Glutamatergic neuron (in vitro differentiated cells): ENCODE results near the gene SLBP. TPM values are rescaled to one million over a fixed set of nuclear protein-coding genes. Genes with fewer than 3 reads are reported as not detected.

Experiments used
- DNase-seq: peaks from one replicate; pipeline ENCODE4 v3.0.0; 2022
- H3K27ac Mint-ChIP-seq: one replicate; pipeline ENCODE4 v1.8.0; 2020; ENCODE audit warnings: mild to moderate bottlenecking, mixed read lengths, inconsistent platforms; ENCODE audit not compliant: unreplicated experiment
- H3K27me3 Mint-ChIP-seq: one replicate; pipeline ENCODE4 v1.8.0; 2020; ENCODE audit warnings: mild to moderate bottlenecking, moderate library complexity, mixed read lengths, inconsistent platforms; ENCODE audit not compliant: unreplicated experiment
- H3K36me3 Mint-ChIP-seq: one replicate; pipeline ENCODE4 v1.8.0; 2020; ENCODE audit warnings: mild to moderate bottlenecking, mixed read lengths, inconsistent platforms; ENCODE audit not compliant: unreplicated experiment
- H3K4me1 Mint-ChIP-seq: one replicate; pipeline ENCODE4 v1.8.0; 2020; ENCODE audit warnings: mild to moderate bottlenecking, low read depth, mixed read lengths, inconsistent platforms; ENCODE audit not compliant: unreplicated experiment
- H3K4me3 Mint-ChIP-seq: one replicate; pipeline ENCODE4 v1.8.0; 2020; ENCODE audit warnings: mild to moderate bottlenecking, mixed read lengths, inconsistent platforms; ENCODE audit not compliant: unreplicated experiment
- H3K9me3 Mint-ChIP-seq: one replicate; pipeline ENCODE4 v1.8.0; 2020; ENCODE audit warnings: mild to moderate bottlenecking, moderate library complexity, mixed read lengths, inconsistent platforms; ENCODE audit not compliant: unreplicated experiment
- total RNA-seq: library from RNA; stranded (reverse); fragmentation: NEBNext Ultra II Directional; extraction: Animal tissue kit (Norgen Biotek cat#: 25700); gene quantifications from one replicate; pipeline ENCODE4 v1.2.1, GENCODE V29; 2021; ENCODE audit not compliant: unreplicated experiment
- TF ChIP-seq, protein P1 (sequence below): fragments of 200-600 bp; sonication (generic); IDR thresholded peaks from one replicate; pipeline ENCODE4 v1.5.0; 2021; ENCODE audit not compliant: partially characterized antibody, unreplicated experiment

SLBP gene
- total RNA-seq, 1 donor from 2014 or later: 25.0 TPM

DNA sequence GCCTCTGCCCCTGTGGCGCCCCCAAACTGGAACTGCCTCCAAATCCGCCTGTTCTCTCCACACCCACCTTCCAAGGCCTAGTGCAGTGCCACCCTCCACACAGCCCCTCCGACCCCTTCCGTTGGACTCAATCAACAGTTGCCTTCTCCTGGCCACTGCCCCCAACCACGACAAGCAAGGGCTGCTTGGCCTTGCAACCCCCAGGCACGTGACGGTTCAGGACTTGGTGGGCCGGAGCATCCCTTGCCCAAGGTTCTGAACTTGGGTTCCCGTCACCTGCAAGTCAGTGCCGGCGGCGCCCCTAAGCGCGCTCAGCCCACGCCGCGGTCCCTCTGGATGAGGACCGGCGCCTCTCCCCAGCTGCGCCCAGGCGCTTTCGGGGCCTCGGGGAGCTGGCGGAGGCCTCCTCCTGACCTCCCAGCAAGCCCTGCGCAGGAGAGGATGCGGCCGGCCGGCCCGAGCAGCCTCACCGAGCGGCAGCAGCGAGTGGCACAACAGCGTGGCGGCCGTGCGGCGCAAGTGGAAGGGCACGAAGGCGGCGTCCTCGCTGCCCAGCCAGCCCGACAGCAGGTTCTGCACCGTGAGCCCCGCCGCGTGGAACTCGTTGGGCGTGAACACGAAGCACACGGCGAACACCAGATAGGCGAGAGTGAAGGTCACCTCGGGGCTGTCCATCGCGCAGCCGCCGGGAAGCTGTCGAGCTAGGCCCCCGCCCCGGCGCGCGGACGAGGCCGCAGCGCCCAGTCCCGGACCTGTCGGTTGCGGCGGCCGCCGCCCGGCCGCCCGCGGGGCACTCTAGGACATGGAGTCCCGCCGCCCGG lies 8.3 kb upstream of the SLBP start:
- TF ChIP-seq, protein P1, sequence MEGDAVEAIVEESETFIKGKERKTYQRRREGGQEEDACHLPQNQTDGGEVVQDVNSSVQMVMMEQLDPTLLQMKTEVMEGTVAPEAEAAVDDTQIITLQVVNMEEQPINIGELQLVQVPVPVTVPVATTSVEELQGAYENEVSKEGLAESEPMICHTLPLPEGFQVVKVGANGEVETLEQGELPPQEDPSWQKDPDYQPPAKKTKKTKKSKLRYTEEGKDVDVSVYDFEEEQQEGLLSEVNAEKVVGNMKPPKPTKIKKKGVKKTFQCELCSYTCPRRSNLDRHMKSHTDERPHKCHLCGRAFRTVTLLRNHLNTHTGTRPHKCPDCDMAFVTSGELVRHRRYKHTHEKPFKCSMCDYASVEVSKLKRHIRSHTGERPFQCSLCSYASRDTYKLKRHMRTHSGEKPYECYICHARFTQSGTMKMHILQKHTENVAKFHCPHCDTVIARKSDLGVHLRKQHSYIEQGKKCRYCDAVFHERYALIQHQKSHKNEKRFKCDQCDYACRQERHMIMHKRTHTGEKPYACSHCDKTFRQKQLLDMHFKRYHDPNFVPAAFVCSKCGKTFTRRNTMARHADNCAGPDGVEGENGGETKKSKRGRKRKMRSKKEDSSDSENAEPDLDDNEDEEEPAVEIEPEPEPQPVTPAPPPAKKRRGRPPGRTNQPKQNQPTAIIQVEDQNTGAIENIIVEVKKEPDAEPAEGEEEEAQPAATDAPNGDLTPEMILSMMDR: no peak
- H3K36me3 Mint-ChIP-seq: no peaks in the 10 kb centered on the region
- peaks cover 8% of the 10 kb centered on the region for H3K4me1 Mint-ChIP-seq
- H3K4me3 Mint-ChIP-seq: peak overlapping the region; percentile 91
- peaks cover 11% of the 10 kb centered on the region for H3K27me3 Mint-ChIP-seq
- peak overlapping the region; percentile 79 for H3K27ac Mint-ChIP-seq
- DNase-seq: peak; percentile 73
- H3K9me3 Mint-ChIP-seq: peaks cover 8% of the 10 kb centered on the region

DNA sequence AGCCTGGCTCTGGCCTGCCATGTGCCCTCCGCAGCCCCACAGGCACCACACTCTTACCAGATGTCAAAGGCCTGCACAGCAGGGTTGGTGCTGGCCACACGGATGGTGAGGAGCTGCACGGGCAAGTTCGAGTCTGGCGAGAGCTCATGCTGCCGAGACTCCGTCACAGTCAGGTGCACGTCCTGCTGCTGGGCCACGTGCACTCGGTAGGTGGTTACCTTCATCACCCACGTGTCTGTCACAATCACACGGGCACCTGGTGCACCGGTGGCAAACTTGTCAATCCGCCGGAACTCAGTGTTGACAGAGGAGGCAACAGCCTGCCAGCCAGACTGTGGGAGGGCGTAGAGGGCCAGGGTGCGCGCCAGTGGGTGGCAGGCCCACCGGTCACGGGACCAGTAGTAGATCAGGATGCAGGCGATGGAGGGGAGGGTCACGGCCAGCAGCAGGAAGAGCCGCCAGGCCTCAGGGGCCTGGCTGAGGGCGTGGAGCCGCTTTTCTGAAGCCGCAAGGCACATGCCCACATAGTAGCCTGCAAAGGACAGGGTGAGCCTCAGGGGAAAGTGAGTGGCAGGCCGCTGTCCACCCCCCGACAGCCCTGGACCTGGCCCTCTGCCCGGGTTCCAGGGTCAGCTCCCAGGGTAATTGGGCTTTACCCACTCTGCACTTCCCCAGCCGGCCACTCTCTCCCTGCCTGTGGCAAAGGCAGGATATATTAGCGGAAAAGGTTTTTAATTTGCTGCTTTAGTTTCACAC lies 6.2 kb upstream of the SLBP start:
- peaks cover 10% of the 10 kb centered on the region for H3K27me3 Mint-ChIP-seq
- no peak for DNase-seq
- H3K36me3 Mint-ChIP-seq: no peaks in the 10 kb centered on the region
- H3K27ac Mint-ChIP-seq: no peak overlapping the region
- H3K4me1 Mint-ChIP-seq: peaks cover 5% of the 10 kb centered on the region
- H3K9me3 Mint-ChIP-seq: peaks cover 7% of the 10 kb centered on the region
- peak overlapping the region; percentile 59 for H3K4me3 Mint-ChIP-seq
- TF ChIP-seq, protein P1: no peak

DNA sequence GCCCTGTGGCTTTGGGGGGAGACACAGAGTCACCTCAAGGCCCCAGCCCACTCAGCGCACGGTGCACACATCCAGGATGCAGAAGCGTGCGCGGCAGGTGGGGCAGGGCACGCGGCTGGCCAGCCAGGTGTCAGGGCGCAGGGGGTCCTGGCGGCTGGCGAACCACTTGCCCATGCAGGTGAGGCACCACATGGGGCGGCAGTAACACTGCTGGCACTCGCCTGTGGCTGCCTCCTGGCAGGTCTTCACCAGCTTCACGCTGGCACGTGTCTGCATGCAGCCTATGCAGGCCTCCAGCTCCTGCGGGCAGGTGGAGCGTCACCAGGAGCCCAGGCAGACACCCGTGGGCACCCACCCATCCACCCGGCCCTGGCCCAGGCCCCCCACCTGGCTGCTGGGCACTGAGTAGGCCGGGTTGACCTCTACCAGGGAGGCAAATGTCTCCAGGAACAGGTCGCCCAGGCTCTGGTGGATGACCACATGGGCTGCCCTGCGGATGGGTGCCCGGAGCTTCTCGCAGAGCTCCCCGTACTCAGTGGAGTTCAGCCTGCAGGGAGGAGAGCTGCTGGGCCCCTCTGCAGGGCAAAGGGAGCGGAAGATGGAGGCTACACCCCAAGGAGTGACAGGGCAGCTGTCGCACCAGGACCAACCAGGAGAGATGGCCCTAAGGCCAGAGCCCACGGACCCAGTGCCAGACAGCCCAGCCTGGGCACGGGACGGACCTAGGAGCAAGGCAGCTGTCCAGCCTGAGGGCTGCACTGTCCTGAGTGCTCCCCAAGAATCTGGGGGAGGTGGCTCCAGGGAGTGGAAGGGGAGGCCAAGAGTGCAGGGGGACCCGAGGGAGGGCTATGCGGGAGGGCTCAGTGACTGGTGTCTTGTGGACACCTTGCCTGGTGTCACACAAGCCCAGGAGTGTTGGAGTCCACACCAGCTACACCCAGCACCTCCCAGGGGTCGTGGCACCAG lies 5.3 kb upstream of the SLBP start:
- H3K36me3 Mint-ChIP-seq: no peaks in the 10 kb centered on the region
- H3K27ac Mint-ChIP-seq: no peak overlapping the region
- peaks cover 2% of the 10 kb centered on the region for H3K4me1 Mint-ChIP-seq
- TF ChIP-seq, protein P1: no peak
- no peak for DNase-seq
- peaks cover 6% of the 10 kb centered on the region for H3K9me3 Mint-ChIP-seq
- no peak overlapping the region for H3K4me3 Mint-ChIP-seq
- peaks cover 9% of the 10 kb centered on the region for H3K27me3 Mint-ChIP-seq

DNA sequence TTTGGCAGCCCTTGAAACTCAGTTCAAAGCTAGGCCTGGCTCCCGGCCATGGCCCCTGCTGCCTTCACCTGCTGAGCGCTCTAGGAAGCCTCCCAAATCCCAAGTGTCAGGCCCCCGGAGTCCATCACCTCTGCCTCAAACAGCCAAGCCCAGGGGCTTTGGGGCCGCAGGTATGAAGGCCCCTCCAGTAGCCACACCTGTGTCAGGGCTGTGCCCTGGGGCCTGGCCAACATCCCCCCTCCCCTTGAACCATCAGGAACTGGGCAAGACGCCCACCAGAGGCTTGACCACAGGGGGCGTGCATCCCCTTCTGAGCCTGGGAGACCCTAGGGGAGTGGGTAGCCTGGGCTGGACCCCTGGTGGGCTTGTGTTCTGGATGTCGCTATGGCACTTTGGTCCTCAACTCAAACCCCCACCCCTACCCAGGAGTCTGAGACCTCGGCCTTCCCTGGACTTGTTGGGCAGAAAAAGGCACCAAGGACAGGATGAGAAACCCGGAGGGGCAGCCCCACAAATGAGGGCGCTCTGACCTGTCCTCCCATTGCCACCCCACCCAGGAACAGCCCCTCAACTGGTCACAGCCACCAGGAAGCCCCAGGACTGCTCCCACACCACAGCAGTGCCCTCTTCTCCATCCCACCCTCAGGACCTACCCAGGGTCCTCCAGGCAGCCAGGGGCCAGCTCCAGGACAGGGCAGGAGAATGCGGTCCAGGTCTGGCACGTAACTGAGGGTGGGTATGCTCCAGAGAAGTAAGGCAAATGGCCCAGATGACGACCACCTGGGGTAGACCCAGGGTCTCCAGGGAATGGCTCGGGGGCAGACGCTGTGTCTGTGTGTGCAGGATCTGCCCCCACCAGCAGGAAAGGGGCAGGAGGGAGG lies 4.2 kb upstream of the SLBP start:
- peaks cover 3% of the 10 kb centered on the region for H3K9me3 Mint-ChIP-seq
- H3K4me1 Mint-ChIP-seq: peaks cover 4% of the 10 kb centered on the region
- peaks cover 8% of the 10 kb centered on the region for H3K27me3 Mint-ChIP-seq
- no peaks in the 10 kb centered on the region for H3K36me3 Mint-ChIP-seq
- no peak for DNase-seq
- TF ChIP-seq, protein P1: no peak
- no peak overlapping the region for H3K4me3 Mint-ChIP-seq
- H3K27ac Mint-ChIP-seq: no peak overlapping the region
